GM21576 (cell line): Measurements from ENCODE around the gene CEP57L1.
"Not testable (repeated sequence)": the region's sequence is repeated elsewhere in the genome, so short reads cannot be mapped to it uniquely, and the experiment has no call there.

Source experiments
- ATAC-seq: cut with Tn5 transposase; IDR thresholded peaks from one replicate; pipeline ENCODE4 v1.9.1; 2021; ENCODE audit warnings: mild to moderate bottlenecking, moderate library complexity; ENCODE audit not compliant: unreplicated experiment

CEP57L1 gene

GRCh38 chr6:109073344-109074132, 21.8 kb upstream of the CEP57L1 start:
- no peak for ATAC-seq

- ATAC-seq = no peak
These were observed 21.2 kb upstream of the CEP57L1 start for GRCh38 chr6:109074133-109074415.

GRCh38 chr6:109075934-109076333, 19.4 kb upstream of the CEP57L1 start:
- no peak for ATAC-seq

- ATAC-seq = no peak
These were observed 18.9 kb upstream of the CEP57L1 start for GRCh38 chr6:109076377-109076776.

- no peak for ATAC-seq
These were observed 15.3 kb upstream of the CEP57L1 start for GRCh38 chr6:109079981-109080380.

GRCh38 chr6:109081026-109081425, 14.3 kb upstream of the CEP57L1 start:
- no peak for ATAC-seq

GRCh38 chr6:109081516-109082187, 13.7 kb upstream of the CEP57L1 start:
- no peak for ATAC-seq

- no peak for ATAC-seq
These were observed 13.1 kb upstream of the CEP57L1 start for GRCh38 chr6:109082188-109082577.

GRCh38 chr6:109083657-109084056, 11.7 kb upstream of the CEP57L1 start:
- no peak for ATAC-seq

- not testable (repeated sequence) for ATAC-seq
These were observed 11.2 kb upstream of the CEP57L1 start for GRCh38 chr6:109084146-109084545.

- no peak for ATAC-seq
These were observed 7.5 kb upstream of the CEP57L1 start for GRCh38 chr6:109087661-109088264.

- ATAC-seq = no peak
These were observed 6.3 kb upstream of the CEP57L1 start for GRCh38 chr6:109088995-109089394.

- ATAC-seq = no peak
These were observed 3.8 kb upstream of the CEP57L1 start for GRCh38 chr6:109091314-109092024.

- ATAC-seq = no peak
These were observed 3.2 kb upstream of the CEP57L1 start for GRCh38 chr6:109092074-109092473.

GRCh38 chr6:109093732-109094415, 1.4 kb upstream of the CEP57L1 start:
- ATAC-seq = no peak

- peak; percentile 55 for ATAC-seq
These were observed 781 bp upstream of the CEP57L1 start, which contains the start of gene SESN1 for GRCh38 chr6:109094416-109095035. Gene SESN1 (minus strand): TSS chr6:109094846. CDS start chr6:109094073, 773 bp downstream.

GRCh38 chr6:109095835-109096084, 453 bp downstream of the CEP57L1 start:
- no peak for ATAC-seq

GRCh38 chr6:109096208-109096607, 901 bp downstream of the CEP57L1 start:
- no peak for ATAC-seq

- no peak for ATAC-seq
These were observed 2.4 kb downstream of the CEP57L1 start for GRCh38 chr6:109097661-109098060.

- ATAC-seq = no peak
These were observed 7.5 kb downstream of the CEP57L1 start for GRCh38 chr6:109102762-109103161.

GRCh38 chr6:109103942-109104341, 8.6 kb downstream of the CEP57L1 start:
- ATAC-seq = no peak
